OCI-LY3 (cell line): Measurements from ENCODE around the gene TROAP.
"Not testable (repeated sequence)": the region's sequence is repeated elsewhere in the genome, so short reads cannot be mapped to it uniquely, and the experiment has no call there.

Experiments used
- H2AFZ ChIP-seq: fragments of 200-600, 300-600 bp; shearing (Covaris generic); 2 replicates; pipeline ENCODE4 v1.6.0; 2014; ENCODE audit warnings: antibody characterized with exemption, low read depth, low read length
- H3K27ac ChIP-seq: fragments of 200-600, 300-600 bp; sonication (generic); 2 replicates; pipeline ENCODE4 v1.5.1; 2014; ENCODE audit warnings: mild to moderate bottlenecking, low read length, moderate library complexity, mixed read lengths
- H3K27me3 ChIP-seq: fragments of 200-600, 300-600 bp; sonication (generic); 2 replicates; pipeline ENCODE4 v1.6.1; 2014; ENCODE audit warnings: low read depth, low read length, mixed read lengths
- H3K36me3 ChIP-seq: fragments of 200-600, 300-600 bp; sonication (generic); replicated peaks from 2 replicates; pipeline ENCODE3; 2014; ENCODE audit warnings: low read depth, low read length, mixed read lengths
- H3K4me1 ChIP-seq: fragments of 300-600, 200-600 bp; sonication (generic); 2 replicates; pipeline ENCODE4 v1.6.1; 2014; ENCODE audit warnings: low read length, mixed read lengths
- H3K4me2 ChIP-seq: fragments of 200-600, 300-600 bp; sonication (generic); 2 replicates; pipeline ENCODE4 v1.6.1; 2014; ENCODE audit warnings: low read length, mixed read lengths
- H3K4me3 ChIP-seq: fragments of 300-600, 200-600 bp; sonication (generic); 2 replicates; pipeline ENCODE4 v1.5.1; 2014; ENCODE audit warnings: antibody characterized with exemption, mild to moderate bottlenecking, low read length, moderate library complexity
- H3K79me2 ChIP-seq: fragments of 300-600, 200-600 bp; shearing (Covaris generic); 2 replicates; pipeline ENCODE4 v1.6.1; 2014; ENCODE audit warnings: mild to moderate bottlenecking, low read length, mixed read lengths
- H3K9ac ChIP-seq: fragments of 300-600, 200-600 bp; shearing (Covaris generic); 2 replicates; pipeline ENCODE4 v1.6.0; 2014; ENCODE audit warnings: mild to moderate bottlenecking, low read length, moderate library complexity
- H3K9me3 ChIP-seq: fragments of 200-600, 300-600 bp; shearing (Covaris generic); 2 replicates; pipeline ENCODE4 v1.6.1; 2014; ENCODE audit warnings: low read length, mixed read lengths; ENCODE audit not compliant: insufficient read depth
- H4K20me1 ChIP-seq: fragments of 200-600, 300-600 bp; sonication (generic); 2 replicates; pipeline ENCODE4 v1.6.1; 2016; ENCODE audit warnings: low read length, mixed read lengths; ENCODE audit not compliant: insufficient read depth
- EZH2phosphoT487 ChIP-seq: fragments of 200-600 bp; shearing (Covaris generic); IDR thresholded peaks from 2 replicates; pipeline ENCODE4 v1.6.1; 2018; ENCODE audit warnings: antibody characterized with exemption, mixed run types, low read depth
- TF ChIP-seq, protein P1 (sequence below): fragments of 200-600, 300-600 bp; sonication (generic); IDR thresholded peaks from 2 replicates; pipeline ENCODE4 v1.5.1; 2014; ENCODE audit warnings: antibody characterized with exemption, low read length, low read depth

TROAP gene

DNA sequence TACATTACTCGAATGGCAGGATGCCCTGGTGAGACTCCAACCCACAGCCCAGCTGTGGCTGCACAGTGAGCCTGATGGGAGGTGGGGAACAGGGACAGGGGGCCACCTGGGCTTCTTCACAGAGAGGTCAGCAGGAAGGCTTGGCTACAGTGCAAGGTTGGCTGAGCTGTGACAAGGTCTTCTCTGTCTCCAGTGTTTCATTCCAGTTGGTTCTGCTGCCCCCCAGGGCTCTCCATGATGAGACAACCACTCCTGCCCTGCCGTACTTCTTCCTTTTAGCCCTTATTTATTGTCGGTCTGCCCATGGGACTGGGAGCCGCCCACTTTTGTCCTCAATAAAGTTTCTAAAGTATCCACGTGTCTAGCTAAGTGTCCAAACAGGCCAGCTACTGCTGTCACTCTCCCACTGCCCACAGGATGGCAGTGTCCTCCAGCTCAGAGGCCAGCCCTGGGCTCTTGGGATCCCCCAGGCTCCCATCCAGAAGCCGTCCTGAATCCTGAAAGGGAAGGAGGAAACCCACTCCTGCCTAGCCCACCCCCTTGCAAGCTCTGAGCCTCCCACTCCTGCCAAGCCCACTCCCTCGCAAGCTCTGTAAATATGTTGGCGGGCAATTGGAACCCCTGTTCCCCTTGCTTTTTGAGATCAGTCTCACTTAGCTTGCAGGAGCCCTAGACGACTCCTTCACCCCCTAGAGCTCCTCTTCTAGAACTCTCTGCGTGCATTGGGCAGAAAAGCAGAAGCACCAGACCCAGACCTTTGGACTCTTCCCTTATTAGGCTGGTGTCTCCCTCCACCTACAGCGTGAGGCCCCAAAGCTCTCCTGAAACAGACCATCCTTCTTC is 8.5 kb downstream of the TROAP start:
- Histone ChIP-seq H3K9ac (no peak overlapping the region), H3K4me2 (no peak overlapping the region)

GRCh38 chr12:49332441-49332861 is 9.4 kb downstream of the TROAP start:
- no peak overlapping the region for H3K4me2 ChIP-seq

More for the DNA sequence above, 8.5 kb downstream of the TROAP start:
- no peaks in the 10 kb centered on the region for H4K20me1 ChIP-seq
- no peaks in the 10 kb centered on the region for H3K79me2 ChIP-seq
- H3K9me3 ChIP-seq, result no peaks in the 10 kb centered on the region
- TF ChIP-seq, protein P1, sequence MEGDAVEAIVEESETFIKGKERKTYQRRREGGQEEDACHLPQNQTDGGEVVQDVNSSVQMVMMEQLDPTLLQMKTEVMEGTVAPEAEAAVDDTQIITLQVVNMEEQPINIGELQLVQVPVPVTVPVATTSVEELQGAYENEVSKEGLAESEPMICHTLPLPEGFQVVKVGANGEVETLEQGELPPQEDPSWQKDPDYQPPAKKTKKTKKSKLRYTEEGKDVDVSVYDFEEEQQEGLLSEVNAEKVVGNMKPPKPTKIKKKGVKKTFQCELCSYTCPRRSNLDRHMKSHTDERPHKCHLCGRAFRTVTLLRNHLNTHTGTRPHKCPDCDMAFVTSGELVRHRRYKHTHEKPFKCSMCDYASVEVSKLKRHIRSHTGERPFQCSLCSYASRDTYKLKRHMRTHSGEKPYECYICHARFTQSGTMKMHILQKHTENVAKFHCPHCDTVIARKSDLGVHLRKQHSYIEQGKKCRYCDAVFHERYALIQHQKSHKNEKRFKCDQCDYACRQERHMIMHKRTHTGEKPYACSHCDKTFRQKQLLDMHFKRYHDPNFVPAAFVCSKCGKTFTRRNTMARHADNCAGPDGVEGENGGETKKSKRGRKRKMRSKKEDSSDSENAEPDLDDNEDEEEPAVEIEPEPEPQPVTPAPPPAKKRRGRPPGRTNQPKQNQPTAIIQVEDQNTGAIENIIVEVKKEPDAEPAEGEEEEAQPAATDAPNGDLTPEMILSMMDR, result peak; percentile 44
- no peak for TF ChIP-seq EZH2phosphoT487
- H3K27ac ChIP-seq, result no peak overlapping the region
- H3K4me3 ChIP-seq, result no peak overlapping the region
- no peaks in the 10 kb centered on the region for H3K27me3 ChIP-seq
- peaks cover 21% of the 10 kb centered on the region for H3K36me3 ChIP-seq
- no peak overlapping the region for H2AFZ ChIP-seq
- H3K4me1 ChIP-seq, result no peaks in the 10 kb centered on the region

DNA sequence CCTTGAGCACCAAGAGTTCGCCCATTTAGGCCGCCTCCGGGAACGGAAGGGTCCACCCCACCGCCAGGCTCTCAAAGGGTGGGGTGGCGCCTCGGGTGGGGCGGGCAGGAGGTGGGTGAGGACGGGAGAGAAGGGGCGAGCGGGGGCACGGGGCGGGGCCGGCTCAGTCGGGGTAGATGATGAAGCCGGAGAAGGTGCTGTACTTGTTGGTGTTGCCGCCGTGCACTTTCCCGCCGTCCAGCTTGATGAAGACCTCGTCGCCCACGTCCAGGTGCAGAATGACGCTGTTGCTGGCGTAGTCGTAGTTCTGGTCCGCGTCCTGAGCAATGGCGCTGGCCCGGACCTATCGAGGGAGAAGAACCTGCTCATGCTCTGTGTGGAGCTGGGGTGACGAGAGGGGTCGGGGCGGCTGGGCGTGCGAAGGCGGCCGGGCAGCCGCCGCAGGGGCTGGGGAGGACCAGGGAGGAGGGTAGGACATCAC is 9.9 kb downstream of the TROAP start:
- Histone ChIP-seq H4K20me1 (no peaks in the 10 kb centered on the region), H3K27me3 (no peaks in the 10 kb centered on the region), H3K4me3 (no peak overlapping the region), H3K79me2 (no peaks in the 10 kb centered on the region), H3K4me1 (0 out of 2 replicates have a peak, but pooled peaks cover 3% of the 10 kb centered on the region), H3K4me2 (no peak overlapping the region), H2AFZ (no peak overlapping the region), H3K9ac (no peak overlapping the region), H3K9me3 (no peaks in the 10 kb centered on the region), H3K27ac (no peak overlapping the region), H3K36me3 (peaks cover 13% of the 10 kb centered on the region)
- TF ChIP-seq, protein P1, result no peak
- no peak for TF ChIP-seq EZH2phosphoT487

More at GRCh38 chr12:49332441-49332861, 9.4 kb downstream of the TROAP start:
- no peaks in the 10 kb centered on the region for H4K20me1 ChIP-seq
- H3K36me3 ChIP-seq, result peaks cover 13% of the 10 kb centered on the region
- no peaks in the 10 kb centered on the region for H3K27me3 ChIP-seq
- 0 out of 2 replicates have a peak, but pooled peaks cover 3% of the 10 kb centered on the region for H3K4me1 ChIP-seq
- no peaks in the 10 kb centered on the region for H3K79me2 ChIP-seq
- H3K9ac ChIP-seq, result no peak overlapping the region
- H3K27ac ChIP-seq, result no peak overlapping the region
- H2AFZ ChIP-seq, result no peak overlapping the region
- H3K4me3 ChIP-seq, result no peak overlapping the region
- TF ChIP-seq, protein P1, result no peak
- H3K9me3 ChIP-seq, result no peaks in the 10 kb centered on the region

DNA sequence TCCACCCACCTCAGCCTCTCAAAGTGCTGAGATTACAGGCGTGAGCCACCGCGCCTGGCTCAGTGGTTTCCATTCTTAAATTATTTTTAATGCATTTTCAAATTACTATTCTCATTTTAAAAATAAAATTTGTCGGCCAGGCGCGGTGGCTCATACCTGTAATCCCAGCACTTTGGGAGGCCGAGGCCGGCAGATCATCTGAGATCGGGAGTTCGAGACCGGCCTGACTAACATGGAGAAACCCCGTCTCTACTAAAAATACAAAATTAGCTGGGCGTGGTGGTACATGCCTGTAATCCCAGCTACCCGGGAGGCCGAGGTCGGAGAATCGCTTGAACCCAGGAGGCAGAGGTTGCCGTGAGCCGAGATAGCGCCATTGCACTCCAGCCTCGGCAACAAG is 10.7 kb downstream of the TROAP start:
- H3K36me3 ChIP-seq, result peaks cover 13% of the 10 kb centered on the region
- H3K79me2 ChIP-seq, H3K4me3 ChIP-seq: not testable (repeated sequence)

More for the DNA sequence above, 10.7 kb downstream of the TROAP start:
- H3K27me3 ChIP-seq, H3K27ac ChIP-seq, H4K20me1 ChIP-seq, H3K4me2 ChIP-seq, H2AFZ ChIP-seq, H3K9ac ChIP-seq, H3K4me1 ChIP-seq, H3K9me3 ChIP-seq: not testable (repeated sequence)
